K562 (cell line): Measurements from ENCODE around the gene AIFM3. TPM values are rescaled to one million over a fixed set of nuclear protein-coding genes. Genes with fewer than 3 reads are reported as not detected.

Experiments used
- BHLHE40 ChIP-seq: IDR thresholded peaks from 2 replicates; pipeline ENCODE4 v1.6.1; 2011; ENCODE audit warnings: low read length, improper control_type of control experiment
- BRCA1 ChIP-seq, 2 experiments: fragments of 450-650 bp in 1 of 2; sonication (generic) in 1 of 2; formaldehyde crosslinking in 1 of 2; IDR thresholded peaks; 2 replicates each; pipeline versions ENCODE4 v1.5.0 to v1.6.1; 2017 to 2020; ENCODE audit warnings: mild to moderate bottlenecking in 1 of 2, missing genetic modification reagents in 1 of 2
- C11orf30 ChIP-seq: fragments of 450-650 bp; IDR thresholded peaks from 2 replicates; pipeline ENCODE4 v1.6.1; 2016; ENCODE audit warnings: low read depth, mild to moderate bottlenecking
- CUX1 ChIP-seq: fragments of 200-800 bp; sonication (Bioruptor generic); IDR thresholded peaks from 2 replicates; pipeline ENCODE4 v1.6.1; 2016; ENCODE audit warnings: missing genetic modification characterization, missing compliant biosample characterization
- E2F6 ChIP-seq, 2 experiments: IDR thresholded peaks; 2 replicates each; pipeline ENCODE4 v1.6.1; 2011; ENCODE audit warnings: borderline replicate concordance in 1 of 2, control low read depth in 1 of 2, low read depth in 1 of 2, low read length in 1 of 2, mild to moderate bottlenecking in 1 of 2, mixed read lengths in 1 of 2, moderate library complexity in 1 of 2; ENCODE audit not compliant: insufficient read depth in 1 of 2, insufficient read length in 1 of 2, poor library complexity in 1 of 2, severe bottlenecking in 1 of 2; ENCODE audit errors: extremely low read depth in 1 of 2
- GABPB2 ChIP-seq: fragments of 250-450 bp; sonication (Bioruptor Pico); conservative IDR thresholded peaks from 2 replicates; pipeline ENCODE4 v1.5.1; 2021; ENCODE audit warnings: mild to moderate bottlenecking
- HDAC6 ChIP-seq: IDR thresholded peaks from 2 replicates; pipeline ENCODE4 v1.6.1; 2012; ENCODE audit warnings: low read depth, mild to moderate bottlenecking, control low read depth, inconsistent platforms, low read length, moderate library complexity
- HIVEP1 ChIP-seq: fragments of 250-450 bp; sonication (Bioruptor Pico); IDR thresholded peaks from 2 replicates; pipeline ENCODE4 v1.4.0; 2020; ENCODE audit warnings: mild to moderate bottlenecking
- MXD1 ChIP-seq: fragments of 250-450 bp; sonication (Bioruptor Pico); IDR thresholded peaks from 2 replicates; pipeline ENCODE4 v1.8.0; 2021; ENCODE audit warnings: borderline replicate concordance, mild to moderate bottlenecking, moderate library complexity; ENCODE audit not compliant: poor library complexity, severe bottlenecking
- NBN ChIP-seq: fragments of 450-650 bp; IDR thresholded peaks from 2 replicates; pipeline ENCODE4 v1.6.1; 2016; ENCODE audit warnings: low read depth, mild to moderate bottlenecking
- PTTG1 ChIP-seq: fragments of 450-650 bp; IDR thresholded peaks from 2 replicates; pipeline ENCODE4 v1.6.1; 2016; ENCODE audit warnings: low read depth, mild to moderate bottlenecking, missing genetic modification characterization, missing compliant biosample characterization
- SFPQ ChIP-seq: fragments of 200-400 bp; formaldehyde crosslinking; IDR thresholded peaks from 2 replicates; pipeline ENCODE4 v1.6.1; 2017; ENCODE audit warnings: mild to moderate bottlenecking, low read depth, low read length, moderate library complexity
- SRF ChIP-seq, 2 experiments: fragments of 250-450, 450-650 bp in 1 of 2; sonication (Bioruptor Pico) in 1 of 2; sonication (generic) in 1 of 2; formaldehyde crosslinking; IDR thresholded peaks; 2 replicates each; pipeline versions ENCODE4 v1.5.0 to v1.5.1; 2020 to 2022; ENCODE audit warnings: mild to moderate bottlenecking in 1 of 2, missing genetic modification reagents in 1 of 2
- TRIM28 ChIP-seq: fragments of 450-650 bp; IDR thresholded peaks from 2 replicates; pipeline ENCODE4 v1.6.1; 2017
- YY1 ChIP-seq, 3 experiments: IDR thresholded peaks; 2 replicates each; pipeline ENCODE4 v1.6.1; 2011; ENCODE audit warnings: low read length in 2 of 3, mild to moderate bottlenecking in 2 of 3, moderate library complexity in 2 of 3, borderline replicate concordance in 1 of 3, control low read depth in 1 of 3, low read depth in 1 of 3; ENCODE audit not compliant: insufficient read depth in 3 of 3, insufficient replicate concordance in 2 of 3, control insufficient read depth in 1 of 3, insufficient read length in 1 of 3; ENCODE audit errors: extremely low read depth in 1 of 3
- ZFPM2 ChIP-seq: fragments of 250-450 bp; sonication (Bioruptor Pico); IDR thresholded peaks from 2 replicates; pipeline ENCODE4 v1.5.1; 2022; ENCODE audit warnings: mild to moderate bottlenecking
- ZNF316 ChIP-seq: fragments of 450-650 bp; IDR thresholded peaks from 2 replicates; pipeline ENCODE4 v1.6.1; 2016
- polyA plus RNA-seq, 8 experiments: library from polyadenylated mRNA; depleted of rRNA in 4 of 8; stranded (reverse) in 5 of 8; unstranded in 3 of 8; fragments of >200 nt; fragmentation: Nextera tagmentation in 2 of 8; fragmentation: Illumina TruSeq in 1 of 8; extraction: Ambion mirVana in 2 of 8; extraction: Trizol in 1 of 8; gene quantifications; 2 replicates each; pipeline versions ENCODE4 v1.2.1 to v1.2.3, GENCODE V29; 2011 to 2014; ENCODE audit warnings: inconsistent platforms in 1 of 8, missing spikeins in 1 of 8
- total RNA-seq, 7 experiments: library from RNA; depleted of rRNA in 6 of 7; stranded (reverse); fragments of >200 nt in 6 of 7; fragmentation: Illumina TruSeq in 2 of 7; extraction: Trizol in 2 of 7; gene quantifications; 2 replicates each; pipeline versions ENCODE4 v1.2.1 to v1.2.3, GENCODE V29; 2011 to 2021; ENCODE audit warnings: low replicate concordance in 1 of 7

AIFM3 gene
- total and polyA plus RNA-seq, 9 of the 15 experiments (the other 6 are each of a cell fraction or from before 2014, with no cell fraction given) = 0.03 to 0.20 (median 0.07) TPM; not detected in 1

GRCh38 chr22:20949698-20950183, 17.3 kb upstream of the AIFM3 start (continued):
- TF ChIP-seq BHLHE40 (no peak), HDAC6 (no peak), MXD1 (peak; percentile 10), CUX1 (CRISPR knock-in tag) (no peak), YY1 (IDR thresholded peaks at IDR 0.05; ENCODE audit: borderline replicate concordance in 1 of 3, control insufficient read depth in 1 of 3, extremely low read depth in 1 of 3, insufficient read depth in 3 of 3, insufficient read length in 1 of 3, insufficient replicate concordance in 2 of 3, low read depth in 1 of 3, low read length in 2 of 3) (peak in 1 of 3 experiments; percentile 5), BRCA1 (IDR thresholded peaks at IDR 0.05) (no peak), BRCA1 (CRISPR knock-in tag; IDR thresholded peaks at IDR 0.05) (peak; percentile 86; the same call in 1 of the 2 replicates), ZFPM2 (no peak), E2F6 (IDR thresholded peaks at IDR 0.05; ENCODE audit: borderline replicate concordance in 1 of 2, extremely low read depth in 1 of 2, insufficient read depth in 1 of 2, insufficient read length in 1 of 2, low read depth in 1 of 2, low read length in 1 of 2, poor library complexity in 1 of 2, severe bottlenecking in 1 of 2) (no peak), C11orf30 (no peak), HIVEP1 (CRISPR knock-in tag) (0 out of 2 replicates have a peak, but pooled peaks have one; percentile 21), NBN (no peak), SRF (CRISPR knock-in tag; IDR thresholded peaks at IDR 0.05) (peak in 1 of 2 experiments; percentile 26; a peak in 1 of 4 replicates), GABPB2 (CRISPR knock-in tag) (0 out of 2 replicates have a peak, but pooled peaks have one; percentile 40), ZNF316 (no peak), PTTG1 (no peak), TRIM28 (no peak), SFPQ (no peak)
